Activated CD4-positive, CD25-positive, alpha-beta regulatory T cell treated with anti-CD3 and anti-CD28 coated beads, Interleukin-2, amount 50 U/mL, for 24 hours (primary cell): Measurements from ENCODE around the gene GPI.
"Not testable (repeated sequence)": the region's sequence is repeated elsewhere in the genome, so short reads cannot be mapped to it uniquely, and the experiment has no call there.

Experiments used
- ATAC-seq, 2 donors: fragments of 150-1000 bp; cut with Tn5 transposase; one replicate each; pipeline ENCODE4 v1.10.0; 2021; ENCODE audit warnings: mild to moderate bottlenecking in 1 of 2, moderate library complexity in 1 of 2

The GPI gene

GRCh38 chr19:34364830-34365462, at the start of gene GPI:
Gene GPI, plus strand, starts transcription at chr19:34365196. Its CDS starts 71 bp downstream, at chr19:34365267.
- peak; percentile 92 to 93 for ATAC-seq

GRCh38 chr19:34316247-34316646, 48.7 kb upstream of the GPI start:
- no peak for ATAC-seq

- ATAC-seq, result no peak
Measured at GRCh38 chr19:34316741-34317301, 48.2 kb upstream of the GPI start.

GRCh38 chr19:34317311-34317927, 47.6 kb upstream of the GPI start:
- peak in 1 of 2 donors; percentile 48 for ATAC-seq

GRCh38 chr19:34319230-34319585, 45.8 kb upstream of the GPI start:
- no peak for ATAC-seq

GRCh38 chr19:34319785-34320184, 45.2 kb upstream of the GPI start:
- no peak for ATAC-seq

GRCh38 chr19:34320277-34320676, 44.7 kb upstream of the GPI start:
- ATAC-seq, result no peak

GRCh38 chr19:34321735-34322134, 43.3 kb upstream of the GPI start:
- no peak for ATAC-seq

- no peak for ATAC-seq
Measured at GRCh38 chr19:34323433-34324204, 41.4 kb upstream of the GPI start.

- no peak for ATAC-seq
Measured at GRCh38 chr19:34324320-34324719, 40.7 kb upstream of the GPI start.

- no peak for ATAC-seq
Measured at GRCh38 chr19:34325181-34325580, 39.8 kb upstream of the GPI start.

- ATAC-seq, result no peak
Measured at GRCh38 chr19:34325981-34326787, 38.8 kb upstream of the GPI start.

GRCh38 chr19:34327851-34328250, 37.1 kb upstream of the GPI start:
- no peak for ATAC-seq

- ATAC-seq, result no peak
Measured at GRCh38 chr19:34328982-34329381, 36.0 kb upstream of the GPI start.

GRCh38 chr19:34330116-34330515, 34.9 kb upstream of the GPI start:
- no peak for ATAC-seq

- ATAC-seq, result not testable (repeated sequence)
Measured at GRCh38 chr19:34330596-34330995, 34.4 kb upstream of the GPI start.

- ATAC-seq, result not testable (repeated sequence)
Measured at GRCh38 chr19:34331596-34331995, 33.4 kb upstream of the GPI start.

- no peak for ATAC-seq
Measured at GRCh38 chr19:34332027-34332760, 32.8 kb upstream of the GPI start.

- ATAC-seq, result no peak
Measured at GRCh38 chr19:34335914-34336313, 29.1 kb upstream of the GPI start.

- peak in 1 of 2 donors; percentile 43 for ATAC-seq
Measured at GRCh38 chr19:34336781-34337271, 28.2 kb upstream of the GPI start.

- ATAC-seq, result no peak
Measured at GRCh38 chr19:34337739-34338138, 27.3 kb upstream of the GPI start.
